ENCODE results near the gene LRRC53. TPM values are rescaled to one million over a fixed set of nuclear protein-coding genes. Genes with fewer than 3 reads are reported as not detected.

The LRRC53 gene
- total RNA-seq, 1 experiment from 2014 or later = not detected

- H3K36me3 ChIP-seq (ENCODE audit: insufficient read depth, low read length) = no peaks in the 10 kb centered on the region
- H3K9ac ChIP-seq (ENCODE audit: low read length) = no peak overlapping the region
- H3K79me2 ChIP-seq (ENCODE audit: low read length) = no peaks in the 10 kb centered on the region
- no peak overlapping the region for H2AFZ ChIP-seq (ENCODE audit: low read length)
- no peak overlapping the region for H3K4me2 ChIP-seq (ENCODE audit: low read depth, low read length, poor library complexity, severe bottlenecking)
- peak; percentile 47 for DNase-seq
- H3K9me2 ChIP-seq (replicated peaks; ENCODE audit: insufficient read depth, low read length) = no peaks in the 10 kb centered on the region
- H3K27ac ChIP-seq (ENCODE audit: low read length) = no peak overlapping the region
- H3K4me1 ChIP-seq (ENCODE audit: low read length) = no peaks in the 10 kb centered on the region
- no peaks in the 10 kb centered on the region for H3K9me3 ChIP-seq (ENCODE audit: low read length)
- no peaks in the 10 kb centered on the region for H3K27me3 ChIP-seq (ENCODE audit: low read length)
- H4K20me1 ChIP-seq (ENCODE audit: insufficient read depth, low read depth, low read length) = no peaks in the 10 kb centered on the region
- no peak overlapping the region for H3K4me3 ChIP-seq (ENCODE audit: low read length)
Measured at GRCh38 chr1:74426208-74426937, 86.0 kb downstream of the LRRC53 start.

DNA sequence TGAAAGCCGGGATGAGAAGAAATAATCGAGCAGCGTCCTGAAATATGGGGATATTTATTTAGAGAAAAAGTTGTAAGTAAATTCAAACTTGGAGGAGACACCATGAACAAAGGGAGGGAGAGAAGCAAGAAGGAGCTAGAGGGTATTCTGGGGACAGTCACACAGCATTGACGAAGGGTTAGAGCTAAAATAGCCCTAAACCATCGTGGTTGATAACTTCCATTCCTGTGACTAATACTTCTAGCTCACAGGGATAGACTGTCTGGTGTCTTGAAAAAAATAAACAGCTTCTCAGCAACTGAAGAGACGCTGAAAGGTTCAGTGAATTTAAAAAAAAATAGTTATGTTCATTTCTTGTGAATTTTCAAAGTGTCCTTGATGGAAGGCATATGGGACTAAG lies 86.7 kb downstream of the LRRC53 start:
- Histone ChIP-seq H3K4me1 (ENCODE audit: low read length) (no peaks in the 10 kb centered on the region), H3K27me3 (ENCODE audit: low read length) (no peaks in the 10 kb centered on the region), H2AFZ (ENCODE audit: low read length) (no peak overlapping the region), H3K9me3 (ENCODE audit: low read length) (no peaks in the 10 kb centered on the region), H3K4me2 (ENCODE audit: low read depth, low read length, poor library complexity, severe bottlenecking) (no peak overlapping the region), H3K9me2 (replicated peaks; ENCODE audit: insufficient read depth, low read length) (no peaks in the 10 kb centered on the region), H3K9ac (ENCODE audit: low read length) (no peak overlapping the region), H3K4me3 (ENCODE audit: low read length) (no peak overlapping the region), H3K36me3 (ENCODE audit: insufficient read depth, low read length) (no peaks in the 10 kb centered on the region), H3K79me2 (ENCODE audit: low read length) (no peaks in the 10 kb centered on the region), H4K20me1 (ENCODE audit: insufficient read depth, low read depth, low read length) (no peaks in the 10 kb centered on the region), H3K27ac (ENCODE audit: low read length) (no peak overlapping the region)
- DNase-seq = no peak

- Histone ChIP-seq H3K4me1 (ENCODE audit: low read length) (no peaks in the 10 kb centered on the region), H4K20me1 (ENCODE audit: insufficient read depth, low read depth, low read length) (no peaks in the 10 kb centered on the region), H3K9me3 (ENCODE audit: low read length) (no peaks in the 10 kb centered on the region), H3K4me2 (ENCODE audit: low read depth, low read length, poor library complexity, severe bottlenecking) (no peak overlapping the region), H3K4me3 (ENCODE audit: low read length) (no peak overlapping the region), H3K27ac (ENCODE audit: low read length) (no peak overlapping the region), H2AFZ (ENCODE audit: low read length) (no peak overlapping the region), H3K27me3 (ENCODE audit: low read length) (no peaks in the 10 kb centered on the region), H3K9me2 (replicated peaks; ENCODE audit: insufficient read depth, low read length) (no peaks in the 10 kb centered on the region), H3K36me3 (ENCODE audit: insufficient read depth, low read length) (no peaks in the 10 kb centered on the region), H3K79me2 (ENCODE audit: low read length) (no peaks in the 10 kb centered on the region), H3K9ac (ENCODE audit: low read length) (no peak overlapping the region)
- no peak for DNase-seq
Measured at GRCh38 chr1:74423471-74423870, 88.9 kb downstream of the LRRC53 start.

- Histone ChIP-seq H3K4me2 (ENCODE audit: low read depth, low read length, poor library complexity, severe bottlenecking) (no peak overlapping the region), H3K9me3 (ENCODE audit: low read length) (no peaks in the 10 kb centered on the region), H2AFZ (ENCODE audit: low read length) (no peak overlapping the region), H3K27me3 (ENCODE audit: low read length) (no peaks in the 10 kb centered on the region), H4K20me1 (ENCODE audit: insufficient read depth, low read depth, low read length) (no peaks in the 10 kb centered on the region), H3K9me2 (replicated peaks; ENCODE audit: insufficient read depth, low read length) (no peaks in the 10 kb centered on the region), H3K4me1 (ENCODE audit: low read length) (no peaks in the 10 kb centered on the region), H3K27ac (ENCODE audit: low read length) (no peak overlapping the region), H3K36me3 (ENCODE audit: insufficient read depth, low read length) (no peaks in the 10 kb centered on the region), H3K4me3 (ENCODE audit: low read length) (no peak overlapping the region), H3K9ac (ENCODE audit: low read length) (no peak overlapping the region), H3K79me2 (ENCODE audit: low read length) (no peaks in the 10 kb centered on the region)
- DNase-seq = no peak
Measured at GRCh38 chr1:74422421-74423292, 89.8 kb downstream of the LRRC53 start.

- Histone ChIP-seq H4K20me1 (ENCODE audit: insufficient read depth, low read depth, low read length) (no peaks in the 10 kb centered on the region), H2AFZ (ENCODE audit: low read length) (no peak overlapping the region), H3K36me3 (ENCODE audit: insufficient read depth, low read length) (no peaks in the 10 kb centered on the region), H3K9me3 (ENCODE audit: low read length) (no peaks in the 10 kb centered on the region), H3K79me2 (ENCODE audit: low read length) (no peaks in the 10 kb centered on the region), H3K27ac (ENCODE audit: low read length) (no peak overlapping the region), H3K9ac (ENCODE audit: low read length) (no peak overlapping the region), H3K27me3 (ENCODE audit: low read length) (no peaks in the 10 kb centered on the region), H3K4me2 (ENCODE audit: low read depth, low read length, poor library complexity, severe bottlenecking) (no peak overlapping the region), H3K4me1 (ENCODE audit: low read length) (no peaks in the 10 kb centered on the region), H3K4me3 (ENCODE audit: low read length) (no peak overlapping the region), H3K9me2 (replicated peaks; ENCODE audit: insufficient read depth, low read length) (no peaks in the 10 kb centered on the region)
- no peak for DNase-seq
Measured at GRCh38 chr1:74420467-74420866, 91.9 kb downstream of the LRRC53 start.

Other genes with a start within 250 kb of the LRRC53 start
- 0.04 TPM in 1 of 2 replicates, not detected in the other for gene ERICH3, start 161.2 kb upstream of the LRRC53 start, total RNA-seq (2014; rRNA removed; shearing (Covaris generic); ENCODE audit: low replicate concordance)
- gene CRYZ, start 220.4 kb upstream of the LRRC53 start, total RNA-seq (2014; rRNA removed; shearing (Covaris generic); ENCODE audit: low replicate concordance) = 40.0 and 63.4 TPM in 2 replicates
- gene TYW3, start 220.5 kb upstream of the LRRC53 start, total RNA-seq (2014; rRNA removed; shearing (Covaris generic); ENCODE audit: low replicate concordance) = 15.9 and 33.0 TPM in 2 replicates

All from Karpas-422 (cell line).